Stimulated activated naive CD8-positive, alpha-beta T cell treated with anti-CD3 and anti-CD28 coated beads, Interleukin-15, amount 100 ng/mL, for 72 hours (primary cell): ENCODE data around the gene H6PD.
A peak's percentile ranks its signal among the peaks of the same experiment; 100 is the strongest.

ENCODE experiments used
- ATAC-seq: fragments of 150-1000 bp; cut with Tn5 transposase; 2 replicates; pipeline ENCODE4 v1.10.0; 2021; ENCODE audit warnings: mild to moderate bottlenecking, moderate library complexity
- DNase-seq, 2 donors: peaks; one replicate each; pipeline ENCODE4 v3.0.0; 2021 to 2022
- H3K27ac Mint-ChIP-seq, 2 donors: one replicate each; pipeline ENCODE4 v1.8.0; 2022; ENCODE audit warnings: mild to moderate bottlenecking in 2 of 2, mixed read lengths in 2 of 2, moderate library complexity in 2 of 2
- H3K27me3 Mint-ChIP-seq: one replicate; pipeline ENCODE4 v1.8.0; 2022; ENCODE audit warnings: mixed read lengths
- H3K4me1 Mint-ChIP-seq: one replicate; pipeline ENCODE4 v1.8.0; 2022; ENCODE audit warnings: mild to moderate bottlenecking, mixed read lengths
- H3K4me3 Mint-ChIP-seq, 2 donors: one replicate each; pipeline ENCODE4 v1.8.0; 2022; ENCODE audit warnings: mild to moderate bottlenecking in 2 of 2, mixed read lengths in 2 of 2, moderate library complexity in 1 of 2
- H3K9me3 Mint-ChIP-seq, 2 donors: one replicate each; pipeline ENCODE4 v1.8.0; 2022; ENCODE audit warnings: mixed read lengths in 2 of 2

H6PD gene

DNA sequence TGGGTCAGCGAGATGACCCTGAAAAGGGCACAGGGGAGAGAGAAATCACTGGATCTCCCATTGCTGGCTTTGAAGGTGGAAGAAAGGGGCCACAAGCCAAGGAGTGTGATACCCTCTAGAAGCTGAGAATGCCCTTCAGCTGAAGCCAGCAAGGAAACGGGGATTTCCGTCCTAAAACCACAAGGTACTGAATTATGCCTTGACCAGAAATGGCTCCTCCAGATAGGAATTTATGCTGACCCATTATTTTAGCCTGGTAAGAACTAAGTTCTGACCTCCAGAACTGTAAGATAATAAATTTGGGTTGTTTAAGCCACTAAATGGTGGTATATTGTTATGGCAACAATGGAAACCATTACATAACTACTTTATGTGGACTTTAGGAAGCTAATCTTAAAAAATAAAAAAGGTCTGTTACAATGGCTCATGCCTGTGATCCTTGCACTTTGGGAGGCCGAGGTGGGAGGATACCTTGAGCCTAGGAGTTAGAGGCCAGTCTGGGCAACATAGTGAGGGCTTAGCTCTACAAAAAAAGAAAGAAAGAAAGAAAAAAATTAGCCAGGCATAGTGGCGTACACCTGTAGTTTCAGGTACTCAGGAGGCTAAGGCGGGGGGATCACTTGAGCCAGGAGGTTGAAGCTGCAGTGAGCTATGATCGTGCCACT lies 3.6 kb upstream of the H6PD start:
- H3K9me3 Mint-ChIP-seq, result no peaks in the 10 kb centered on the region
- no peak overlapping the region for H3K4me3 Mint-ChIP-seq
- DNase-seq (no peak), ATAC-seq (no peak)
- no peaks in the 10 kb centered on the region for H3K27me3 Mint-ChIP-seq
- H3K4me1 Mint-ChIP-seq, result peaks cover 26% of the 10 kb centered on the region
- no peak overlapping the region for H3K27ac Mint-ChIP-seq

DNA sequence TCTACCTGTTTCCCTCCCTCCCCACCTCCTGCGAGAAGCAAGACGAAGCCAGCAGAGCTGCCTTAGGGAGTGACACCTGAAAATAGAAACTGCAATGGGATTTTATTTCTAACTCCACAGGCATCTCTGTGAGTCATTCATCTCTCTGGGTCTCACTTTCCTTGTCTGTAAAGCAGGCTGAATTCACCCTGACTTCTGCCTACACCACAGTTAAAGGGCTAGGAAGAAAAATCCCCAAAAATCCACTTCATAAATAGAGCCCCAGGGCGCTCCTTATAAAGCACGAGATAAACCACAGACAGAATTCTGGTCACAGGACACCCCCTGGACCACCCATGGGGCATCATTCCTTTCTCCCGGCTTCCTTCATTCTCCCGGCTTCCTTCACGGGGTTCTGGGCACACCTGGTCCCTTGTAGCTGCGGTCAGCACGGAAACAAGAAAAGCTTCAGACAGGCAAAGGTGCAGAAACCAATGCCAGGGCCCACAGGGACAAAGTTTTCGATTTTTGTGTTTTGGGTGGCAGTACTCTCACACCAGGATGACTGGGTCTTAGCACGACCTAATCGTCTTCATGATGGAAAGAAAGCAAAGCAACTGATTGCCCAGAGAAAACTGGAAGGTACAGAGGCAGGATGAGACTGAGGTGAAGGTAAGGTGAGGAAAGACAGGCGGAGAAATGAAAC lies 2.8 kb upstream of the H6PD start:
- ATAC-seq (no peak), DNase-seq (no peak)
- Mint-ChIP-seq H3K9me3 (no peaks in the 10 kb centered on the region), H3K27ac (no peak overlapping the region), H3K4me1 (peaks cover 26% of the 10 kb centered on the region), H3K4me3 (no peak overlapping the region), H3K27me3 (no peaks in the 10 kb centered on the region)

DNA sequence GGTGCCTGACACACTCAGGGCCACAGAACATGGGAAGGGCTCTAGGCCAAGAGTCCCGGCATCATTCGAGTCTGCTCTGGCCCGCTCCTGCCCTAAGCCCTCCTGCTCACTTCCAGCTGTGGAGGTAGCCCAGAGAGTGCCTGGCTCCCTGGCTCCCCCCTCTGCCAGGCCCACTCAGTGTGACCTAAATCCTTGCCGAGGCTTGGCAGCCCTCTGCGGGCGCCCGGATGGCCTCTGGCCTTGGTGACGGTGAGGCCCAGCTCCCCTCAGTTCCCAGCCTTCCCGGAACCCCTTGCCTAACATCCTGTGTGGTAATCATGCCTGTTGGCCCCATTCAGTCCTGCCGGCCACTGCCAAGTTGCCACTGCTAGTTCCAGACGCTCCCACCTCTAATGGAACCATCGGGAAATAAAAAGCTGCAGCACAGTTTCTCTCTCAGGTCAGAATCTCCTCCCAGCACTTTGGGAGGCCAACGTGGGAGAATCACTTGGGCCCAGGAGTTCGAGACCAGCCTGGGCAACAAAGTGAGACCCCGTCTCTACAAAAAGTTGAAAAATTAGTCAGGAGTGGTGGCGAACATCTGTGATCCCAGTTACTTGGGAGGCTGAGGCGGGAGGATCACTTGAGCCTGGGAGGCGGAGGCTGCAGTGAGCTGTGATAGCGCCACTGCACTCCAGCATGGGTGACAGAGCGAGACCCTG lies 1.2 kb upstream of the H6PD start:
- Mint-ChIP-seq H3K9me3 (no peaks in the 10 kb centered on the region), H3K4me1 (peaks cover 38% of the 10 kb centered on the region), H3K27ac (peak overlapping the region in 1 of 2 donors; percentile 77), H3K4me3 (no peak overlapping the region), H3K27me3 (no peaks in the 10 kb centered on the region)
- ATAC-seq (no peak), DNase-seq (no peak)

DNA sequence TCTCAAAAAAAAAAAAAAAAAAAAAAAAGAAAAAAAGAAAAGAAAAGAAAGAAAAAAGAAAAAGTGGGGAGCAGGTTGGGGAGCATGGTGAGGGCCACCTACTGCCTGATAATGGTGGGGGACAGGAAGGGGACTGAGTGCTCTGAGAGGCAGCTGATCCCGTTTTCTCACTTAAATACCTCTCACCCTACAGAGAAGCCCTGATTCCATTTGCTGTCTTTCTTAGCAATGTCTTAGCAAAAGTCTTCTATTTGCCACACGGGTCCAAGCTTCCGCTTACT lies 692 bp upstream of the H6PD start:
- Mint-ChIP-seq H3K4me3 (peak overlapping the region; percentile 93 to 94), H3K9me3 (no peaks in the 10 kb centered on the region), H3K4me1 (peaks cover 43% of the 10 kb centered on the region), H3K27me3 (no peaks in the 10 kb centered on the region), H3K27ac (peak overlapping the region in 1 of 2 donors; percentile 77)
- ATAC-seq, result no peak
- DNase-seq, result no peak

DNA sequence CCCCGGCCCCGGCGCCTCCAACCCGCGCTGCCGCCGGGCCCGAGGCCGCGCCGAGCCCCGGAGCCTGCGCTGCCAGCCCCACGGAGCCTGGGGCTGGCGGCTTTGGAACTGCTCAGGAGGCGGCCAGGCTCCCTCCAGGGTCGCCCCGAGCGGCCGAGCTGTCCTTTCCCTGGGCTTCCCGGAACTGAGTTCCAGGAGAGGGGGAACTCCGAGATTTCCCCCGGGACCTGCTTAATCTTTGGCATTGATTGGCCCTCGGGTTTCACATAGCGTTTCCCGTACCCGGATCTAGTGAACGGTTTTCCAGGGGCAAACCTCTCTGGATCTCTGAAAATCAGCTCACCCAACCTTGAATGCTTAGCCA lies 504 bp downstream of the H6PD start:
- ATAC-seq (no peak), DNase-seq (no peak)
- no peaks in the 10 kb centered on the region for H3K9me3 Mint-ChIP-seq
- H3K27ac Mint-ChIP-seq, result peak overlapping the region; percentile 87 to 90
- H3K27me3 Mint-ChIP-seq, result no peaks in the 10 kb centered on the region
- H3K4me3 Mint-ChIP-seq, result peak overlapping the region; percentile 78 to 84
- H3K4me1 Mint-ChIP-seq, result peaks cover 55% of the 10 kb centered on the region

DNA sequence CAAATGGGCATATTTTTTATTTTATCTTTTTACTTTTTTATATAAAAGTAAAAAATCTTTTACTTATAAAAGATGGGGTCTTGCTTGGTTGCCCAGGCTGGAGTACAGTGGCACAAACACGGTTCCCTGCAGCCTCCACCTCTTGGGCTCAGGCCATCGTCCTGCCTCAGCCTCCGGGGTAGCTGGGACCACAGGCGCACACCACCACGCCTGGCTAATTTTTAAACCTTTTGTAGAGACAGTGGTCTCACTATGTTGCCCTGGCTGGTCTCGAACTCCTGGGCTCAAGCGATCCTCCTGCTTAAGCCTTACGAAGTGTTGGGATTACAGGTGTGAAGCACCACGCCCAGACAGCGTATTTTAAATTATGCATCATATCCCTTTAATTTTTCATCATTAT lies 986 bp downstream of the H6PD start:
- no peaks in the 10 kb centered on the region for H3K9me3 Mint-ChIP-seq
- peak overlapping the region; percentile 78 to 84 for H3K4me3 Mint-ChIP-seq
- ATAC-seq, result no peak
- peak overlapping the region in 1 of 2 donors; percentile 87 for H3K27ac Mint-ChIP-seq
- no peaks in the 10 kb centered on the region for H3K27me3 Mint-ChIP-seq
- DNase-seq, result no peak
- H3K4me1 Mint-ChIP-seq, result peaks cover 59% of the 10 kb centered on the region

DNA sequence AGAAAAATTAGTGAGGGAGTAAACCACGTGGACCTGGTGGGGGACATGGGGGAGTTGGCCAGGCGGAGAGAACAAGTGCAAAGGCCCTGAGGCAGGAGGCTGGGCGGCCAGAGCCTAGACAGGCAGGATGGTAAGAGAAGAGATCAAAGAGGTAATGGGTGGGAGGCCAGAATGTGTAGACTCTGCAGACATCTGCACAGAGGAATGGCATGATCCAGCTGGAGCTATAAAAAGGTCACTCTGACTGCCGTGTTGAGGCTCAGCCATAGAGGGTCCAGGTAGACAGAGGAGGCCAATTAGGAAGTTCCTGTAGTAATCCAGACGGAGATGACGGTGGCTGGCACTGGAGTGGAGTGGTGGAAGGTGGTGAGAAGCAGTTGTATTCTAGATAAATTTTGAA lies 3.6 kb downstream of the H6PD start:
- Mint-ChIP-seq H3K27ac (no peak overlapping the region), H3K4me3 (no peak overlapping the region), H3K4me1 (peaks cover 55% of the 10 kb centered on the region), H3K9me3 (no peaks in the 10 kb centered on the region), H3K27me3 (no peaks in the 10 kb centered on the region)
- ATAC-seq (no peak), DNase-seq (no peak)

DNA sequence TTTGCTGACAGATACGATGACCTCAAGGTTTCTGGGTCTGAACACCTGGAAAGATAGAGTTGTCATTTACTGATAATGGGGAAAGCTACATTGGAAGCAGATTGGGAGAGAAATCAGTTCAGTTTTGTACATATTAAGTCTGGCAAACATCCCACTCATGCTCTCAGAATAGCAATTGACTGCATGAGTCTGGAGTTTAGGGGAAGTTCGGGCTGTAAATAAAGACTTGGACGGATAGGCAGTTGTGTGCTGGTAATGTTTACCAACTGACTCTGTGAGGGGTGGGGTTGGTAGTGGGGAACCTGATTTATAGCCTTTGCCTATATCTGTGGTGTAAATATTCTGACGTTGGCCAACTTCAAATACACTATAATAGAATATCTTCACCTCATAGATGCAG lies 4.0 kb downstream of the H6PD start:
- Mint-ChIP-seq H3K4me3 (no peak overlapping the region), H3K4me1 (peaks cover 55% of the 10 kb centered on the region), H3K9me3 (no peaks in the 10 kb centered on the region), H3K27me3 (no peaks in the 10 kb centered on the region), H3K27ac (no peak overlapping the region)
- DNase-seq, result no peak
- ATAC-seq, result no peak

DNA sequence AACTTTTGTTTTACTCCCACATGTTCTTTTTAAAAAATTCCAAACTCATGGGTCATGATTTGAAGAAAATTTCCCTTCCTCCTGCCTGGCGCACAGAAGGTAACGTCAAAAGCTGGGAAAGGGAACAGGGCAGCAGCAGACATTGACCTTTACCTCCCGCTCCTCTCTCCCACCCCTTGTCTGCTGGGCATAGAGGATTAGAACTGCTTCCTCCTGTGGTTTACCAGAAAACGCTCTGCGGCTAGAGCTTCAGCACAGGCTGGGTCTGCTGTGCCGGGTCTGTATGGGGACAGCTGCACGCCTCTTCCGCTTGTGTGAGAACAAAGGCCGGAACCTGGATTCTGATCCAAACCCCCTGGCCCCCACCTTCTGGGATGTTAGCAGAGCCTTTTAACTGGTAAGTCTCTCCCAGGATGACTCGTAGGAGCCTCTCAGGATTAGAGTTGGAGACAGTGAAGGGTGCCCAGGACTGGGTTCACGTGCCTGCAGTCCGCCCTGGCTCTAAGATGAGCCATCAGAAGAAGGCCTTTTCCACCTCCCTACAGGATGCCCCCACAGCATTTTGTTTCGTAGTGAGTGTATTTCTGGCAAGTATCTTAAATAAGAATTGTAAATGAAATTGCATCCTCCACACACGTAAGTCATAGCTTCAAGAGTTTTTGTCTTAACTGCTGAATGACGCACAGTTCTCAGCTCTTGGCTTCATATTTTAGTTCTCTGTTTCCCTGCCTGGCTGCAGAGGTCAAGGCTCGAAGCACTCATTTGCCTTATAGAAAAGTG lies 5.2 kb downstream of the H6PD start:
- H3K4me1 Mint-ChIP-seq, result peaks cover 59% of the 10 kb centered on the region
- ATAC-seq, result peak; percentile 77

DNA sequence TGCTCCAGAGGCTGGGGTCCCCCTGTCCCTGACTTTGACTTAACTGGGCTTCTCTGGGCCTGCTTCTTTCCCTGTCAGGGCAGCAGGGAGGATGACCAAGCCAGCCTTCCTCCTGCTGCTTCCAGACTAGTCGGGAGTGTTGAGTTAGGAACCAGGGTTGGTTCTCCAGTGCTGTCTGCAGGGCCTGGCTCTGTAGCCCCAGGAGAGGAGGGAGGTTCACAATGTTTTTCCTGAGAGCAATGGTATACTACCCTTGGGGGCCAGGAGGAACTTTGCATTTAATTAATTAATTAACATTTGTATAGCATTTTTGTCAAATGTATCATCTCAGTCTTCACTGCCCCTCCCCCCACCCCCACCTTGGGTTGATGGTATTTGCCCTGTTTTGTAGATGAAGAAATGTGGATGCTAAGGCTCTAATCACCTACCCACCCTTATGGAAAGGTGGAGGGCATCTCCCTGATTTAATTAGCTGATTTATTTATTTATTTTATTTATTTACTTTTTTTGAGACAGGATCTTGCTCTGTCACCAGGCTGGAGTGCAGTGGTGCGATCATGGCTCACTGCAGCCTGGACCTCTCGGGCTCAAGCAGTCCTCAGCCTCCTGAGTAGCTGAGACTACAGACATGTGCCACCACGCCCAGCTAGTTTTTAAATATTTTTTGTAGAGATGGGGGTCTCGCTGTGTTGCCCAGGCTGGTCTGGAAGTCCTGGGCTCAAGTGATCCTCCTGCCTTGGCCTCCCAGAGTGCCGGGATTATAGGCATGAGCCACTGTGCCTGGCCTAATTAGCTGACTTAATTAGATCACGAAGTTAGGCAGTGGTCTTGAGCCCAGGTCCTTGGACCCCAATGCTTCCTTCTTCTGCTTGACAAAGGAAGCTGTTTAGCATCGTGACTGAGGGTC lies 6.6 kb downstream of the H6PD start:
- H3K4me3 Mint-ChIP-seq, result no peak overlapping the region
- no peak overlapping the region for H3K27ac Mint-ChIP-seq
- peaks cover 56% of the 10 kb centered on the region for H3K4me1 Mint-ChIP-seq
- H3K27me3 Mint-ChIP-seq, result no peaks in the 10 kb centered on the region
- DNase-seq, result no peak
- H3K9me3 Mint-ChIP-seq, result no peaks in the 10 kb centered on the region
- no peak for ATAC-seq

More for the DNA sequence above, 5.2 kb downstream of the H6PD start:
- DNase-seq, result peak; percentile 50
- no peaks in the 10 kb centered on the region for H3K27me3 Mint-ChIP-seq
- H3K27ac Mint-ChIP-seq, result no peak overlapping the region
- H3K9me3 Mint-ChIP-seq, result no peaks in the 10 kb centered on the region
- peak overlapping the region; percentile 58 to 79 for H3K4me3 Mint-ChIP-seq

DNA sequence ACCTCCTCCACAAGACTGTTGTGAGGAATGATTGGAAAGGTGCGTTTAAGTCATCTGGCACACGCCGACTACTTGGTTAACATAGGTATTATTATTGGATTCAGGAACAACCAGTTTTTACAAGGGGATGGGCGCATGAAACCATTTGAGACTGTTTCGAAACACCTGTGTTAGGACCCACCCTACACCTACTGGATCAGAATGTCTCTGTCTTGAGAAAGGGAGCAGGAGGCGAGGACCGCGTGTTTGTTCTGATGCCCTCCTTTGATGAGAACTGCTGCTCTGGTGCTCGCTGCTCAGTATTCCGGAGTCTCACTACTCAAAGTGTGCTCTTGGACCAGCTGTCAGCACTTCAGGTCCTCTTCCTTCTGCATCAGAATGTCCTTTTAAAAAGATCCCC lies 7.3 kb downstream of the H6PD start:
- Mint-ChIP-seq H3K27me3 (no peaks in the 10 kb centered on the region), H3K4me1 (peaks cover 56% of the 10 kb centered on the region), H3K4me3 (no peak overlapping the region), H3K9me3 (no peaks in the 10 kb centered on the region), H3K27ac (no peak overlapping the region)
- ATAC-seq (no peak), DNase-seq (no peak)

DNA sequence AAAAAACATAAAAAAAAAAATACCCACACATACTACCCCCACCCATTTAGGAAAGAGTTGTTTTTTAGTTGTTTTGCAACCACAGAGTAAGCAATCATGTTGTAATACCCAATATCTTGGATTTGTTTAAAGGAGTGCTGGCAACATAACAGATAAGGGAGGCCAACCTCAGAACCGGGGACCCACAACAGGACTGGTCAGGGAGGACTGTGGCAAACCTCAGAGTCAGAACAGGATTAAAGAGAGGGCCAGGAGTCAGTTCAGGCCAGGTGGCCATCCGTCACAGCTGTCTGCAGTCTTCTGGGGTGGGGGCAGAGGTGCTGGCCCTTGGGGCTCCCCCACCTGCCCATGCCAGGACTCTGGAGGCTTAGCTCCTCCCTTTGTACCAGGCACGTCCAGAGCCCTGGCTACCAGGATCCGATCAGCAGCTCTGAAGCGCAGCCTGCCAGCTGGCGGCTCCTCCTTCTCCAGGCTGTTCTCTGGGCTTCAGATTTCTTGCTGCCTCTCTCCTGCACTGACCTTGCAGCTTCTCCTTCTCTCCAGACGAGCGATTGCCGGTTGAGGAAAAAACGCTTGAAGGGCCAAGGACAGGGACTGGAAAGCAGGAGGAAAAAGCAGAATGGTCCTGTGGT lies 7.9 kb downstream of the H6PD start:
- ATAC-seq (no peak), DNase-seq (no peak)
- Mint-ChIP-seq H3K27me3 (no peaks in the 10 kb centered on the region), H3K9me3 (no peaks in the 10 kb centered on the region), H3K27ac (no peak overlapping the region), H3K4me3 (no peak overlapping the region), H3K4me1 (peaks cover 53% of the 10 kb centered on the region)

DNA sequence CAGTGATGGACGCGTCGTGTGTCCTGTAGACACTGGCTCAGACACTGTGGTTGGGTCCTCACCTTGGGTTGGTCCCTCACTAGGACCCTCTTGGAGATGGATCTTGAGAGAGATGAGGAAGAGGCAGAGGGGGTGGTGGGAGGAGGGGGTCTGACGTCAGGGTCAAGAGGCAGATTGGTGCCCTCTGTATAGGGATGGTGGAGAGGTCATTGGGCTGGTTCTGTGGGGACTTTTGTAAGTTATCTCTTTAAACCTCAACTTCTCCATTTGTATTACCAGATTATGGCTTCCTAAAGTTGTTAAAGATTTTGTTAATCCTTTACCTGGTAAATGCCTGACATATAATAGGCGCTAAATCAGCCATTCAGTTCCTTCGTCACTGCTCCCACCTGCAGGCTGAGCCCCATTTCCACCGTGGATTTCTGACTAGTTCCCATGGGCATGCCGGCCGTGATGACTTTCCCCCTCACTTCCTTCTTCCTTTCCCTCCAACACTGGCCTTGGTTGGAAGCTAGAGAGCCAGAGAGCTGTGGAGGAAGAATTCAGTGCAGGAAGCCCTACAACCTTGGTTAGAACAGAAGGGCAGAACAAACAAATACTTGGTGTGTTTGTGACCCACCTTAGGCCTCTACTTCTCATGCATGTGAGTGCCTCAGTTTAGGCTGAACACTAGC lies 8.6 kb downstream of the H6PD start:
- Mint-ChIP-seq H3K4me1 (peaks cover 46% of the 10 kb centered on the region), H3K27me3 (no peaks in the 10 kb centered on the region), H3K4me3 (no peak overlapping the region), H3K27ac (no peak overlapping the region), H3K9me3 (no peaks in the 10 kb centered on the region)
- no peak for DNase-seq
- ATAC-seq, result no peak

DNA sequence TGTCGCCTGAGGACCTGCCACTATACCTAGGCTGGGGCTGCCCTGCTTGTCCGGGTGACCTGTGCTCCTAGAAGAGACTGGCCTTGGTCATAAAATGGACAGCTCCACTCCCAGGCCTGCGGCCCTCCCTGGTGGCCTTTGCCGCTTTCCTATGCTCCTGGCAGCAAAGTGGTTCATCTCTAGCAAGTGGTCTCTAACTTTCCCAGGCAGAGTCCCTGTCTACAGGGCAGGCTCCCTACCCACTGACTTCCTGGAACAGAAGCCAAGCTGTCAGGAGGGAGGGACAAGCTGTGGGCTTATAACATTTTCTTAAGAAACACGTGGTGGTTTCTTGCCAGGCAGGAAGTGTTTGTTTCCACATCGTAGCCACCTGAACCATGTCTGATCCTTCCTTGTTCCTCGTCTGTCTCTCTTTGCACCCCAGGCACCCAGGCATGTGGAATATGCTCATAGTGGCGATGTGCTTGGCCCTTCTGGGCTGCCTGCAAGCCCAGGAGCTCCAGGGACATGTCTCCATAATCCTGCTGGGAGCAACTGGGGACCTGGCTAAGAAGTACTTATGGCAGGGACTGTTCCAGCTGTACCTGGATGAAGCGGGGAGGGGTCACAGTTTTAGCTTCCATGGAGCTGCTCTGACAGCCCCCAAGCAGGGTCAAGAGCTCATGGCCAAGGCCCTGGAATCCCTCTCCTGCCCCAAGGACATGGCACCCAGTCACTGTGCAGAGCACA lies 10.1 kb downstream of the H6PD start:
- DNase-seq (no peak), ATAC-seq (no peak)
- H3K27me3 Mint-ChIP-seq, result no peaks in the 10 kb centered on the region
- H3K9me3 Mint-ChIP-seq, result no peaks in the 10 kb centered on the region
- H3K4me3 Mint-ChIP-seq, result no peak overlapping the region
- peak overlapping the region in 1 of 2 donors; percentile 10 for H3K27ac Mint-ChIP-seq
- H3K4me1 Mint-ChIP-seq, result peaks cover 37% of the 10 kb centered on the region
